PFSK-1 (cell line): ENCODE results near the gene RLIM. TPM values are rescaled to one million over a fixed set of nuclear protein-coding genes. Genes with fewer than 3 reads are reported as not detected.

ENCODE experiments used
- FOXP2 ChIP-seq: optimal IDR thresholded peaks from 2 replicates; pipeline ENCODE3; 2011; ENCODE audit warnings: borderline replicate concordance, control low read depth, inconsistent platforms; ENCODE audit not compliant: insufficient read depth; ENCODE audit errors: extremely low read length, extremely low read depth
- POLR2AphosphoS5 ChIP-seq: IDR thresholded peaks from 2 replicates; pipeline ENCODE4 v1.6.1; 2012; ENCODE audit warnings: low read depth, mild to moderate bottlenecking, control low read depth, low read length, moderate library complexity
- SIN3A ChIP-seq: IDR thresholded peaks from 2 replicates; pipeline ENCODE4 v1.6.1; 2012; ENCODE audit warnings: mild to moderate bottlenecking, low read length, moderate library complexity, borderline replicate concordance; ENCODE audit not compliant: insufficient read depth
- TAF1 ChIP-seq: IDR thresholded peaks from 2 replicates; pipeline ENCODE4 v1.6.1; 2012; ENCODE audit warnings: low read length, control low read depth, borderline replicate concordance; ENCODE audit not compliant: insufficient read depth
- polyA plus RNA-seq: library from polyadenylated mRNA; unstranded; fragments of >200 nt; gene quantifications from one replicate; pipeline ENCODE4 v1.2.1, GENCODE V29; 2012; ENCODE audit warnings: low read depth, missing spikeins; ENCODE audit not compliant: insufficient read length
- TF ChIP-seq, protein P1 (sequence below), 2 experiments: IDR thresholded peaks; 2 replicates each; pipeline versions ENCODE4 v1.6.1 to v1.8.0; 2011 to 2012; ENCODE audit warnings: low read depth in 2 of 2, low read length in 2 of 2, control low read depth in 1 of 2, inconsistent platforms in 1 of 2, mild to moderate bottlenecking in 1 of 2, moderate library complexity in 1 of 2; ENCODE audit not compliant: insufficient read depth in 1 of 2

Gene RLIM
- 8.2 TPM for polyA plus RNA-seq

DNA sequence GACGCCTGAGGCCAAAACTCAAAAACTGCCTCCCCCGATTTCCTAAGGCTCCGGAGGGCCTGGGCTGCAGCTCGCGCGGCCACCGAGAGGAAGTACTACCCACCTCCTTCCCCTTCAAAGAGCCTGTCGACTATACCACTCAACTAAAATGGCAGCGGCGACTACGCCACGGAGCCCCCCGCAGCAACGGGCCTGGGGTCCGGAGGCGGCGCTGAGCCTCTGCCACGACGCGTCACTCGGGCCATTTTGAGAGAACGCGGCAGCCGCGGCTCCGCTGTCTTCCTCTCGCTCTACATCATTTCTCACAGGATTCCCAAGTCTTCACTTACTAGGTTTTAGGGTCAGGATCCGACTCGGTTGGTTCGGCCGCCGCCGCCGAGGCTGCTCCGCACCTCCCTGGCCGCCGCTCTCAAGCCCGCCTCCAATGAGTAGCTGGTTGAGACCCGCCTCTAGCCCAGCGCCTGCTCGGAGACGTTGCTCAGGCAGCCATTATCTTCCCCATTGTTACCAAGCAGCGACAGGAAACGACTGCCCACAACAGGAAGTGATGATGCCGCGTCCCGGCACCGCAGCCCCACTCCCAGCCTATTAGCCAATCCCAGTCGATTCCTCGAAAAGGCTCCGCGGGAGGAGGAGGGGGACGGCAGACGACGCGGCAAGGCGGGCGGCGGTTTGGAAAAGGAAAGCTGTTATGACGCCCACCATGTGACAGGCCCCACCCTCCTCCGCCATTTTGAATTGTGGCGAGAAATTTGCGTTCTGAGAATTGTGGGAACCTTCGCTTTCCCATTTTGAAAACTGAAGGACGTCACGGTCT lies at the start of gene RLIM:
Gene RLIM (minus strand): TSS at position 532 of the 817 bp plus-strand sequence. CDS start 18,647 bp downstream, outside the sequence.
- TF ChIP-seq TAF1 (peak; percentile 82; the same call in 1 of the 2 replicates), FOXP2 (peak; percentile 87), POLR2AphosphoS5 (peak; percentile 60), SIN3A (0 out of 2 replicates have a peak, but pooled peaks have one; percentile 39)
- TF ChIP-seq, protein P1, sequence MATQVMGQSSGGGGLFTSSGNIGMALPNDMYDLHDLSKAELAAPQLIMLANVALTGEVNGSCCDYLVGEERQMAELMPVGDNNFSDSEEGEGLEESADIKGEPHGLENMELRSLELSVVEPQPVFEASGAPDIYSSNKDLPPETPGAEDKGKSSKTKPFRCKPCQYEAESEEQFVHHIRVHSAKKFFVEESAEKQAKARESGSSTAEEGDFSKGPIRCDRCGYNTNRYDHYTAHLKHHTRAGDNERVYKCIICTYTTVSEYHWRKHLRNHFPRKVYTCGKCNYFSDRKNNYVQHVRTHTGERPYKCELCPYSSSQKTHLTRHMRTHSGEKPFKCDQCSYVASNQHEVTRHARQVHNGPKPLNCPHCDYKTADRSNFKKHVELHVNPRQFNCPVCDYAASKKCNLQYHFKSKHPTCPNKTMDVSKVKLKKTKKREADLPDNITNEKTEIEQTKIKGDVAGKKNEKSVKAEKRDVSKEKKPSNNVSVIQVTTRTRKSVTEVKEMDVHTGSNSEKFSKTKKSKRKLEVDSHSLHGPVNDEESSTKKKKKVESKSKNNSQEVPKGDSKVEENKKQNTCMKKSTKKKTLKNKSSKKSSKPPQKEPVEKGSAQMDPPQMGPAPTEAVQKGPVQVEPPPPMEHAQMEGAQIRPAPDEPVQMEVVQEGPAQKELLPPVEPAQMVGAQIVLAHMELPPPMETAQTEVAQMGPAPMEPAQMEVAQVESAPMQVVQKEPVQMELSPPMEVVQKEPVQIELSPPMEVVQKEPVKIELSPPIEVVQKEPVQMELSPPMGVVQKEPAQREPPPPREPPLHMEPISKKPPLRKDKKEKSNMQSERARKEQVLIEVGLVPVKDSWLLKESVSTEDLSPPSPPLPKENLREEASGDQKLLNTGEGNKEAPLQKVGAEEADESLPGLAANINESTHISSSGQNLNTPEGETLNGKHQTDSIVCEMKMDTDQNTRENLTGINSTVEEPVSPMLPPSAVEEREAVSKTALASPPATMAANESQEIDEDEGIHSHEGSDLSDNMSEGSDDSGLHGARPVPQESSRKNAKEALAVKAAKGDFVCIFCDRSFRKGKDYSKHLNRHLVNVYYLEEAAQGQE (IDR thresholded peaks at IDR 0.05; ENCODE audit: insufficient read depth in 1 of 2, low read depth in 2 of 2, low read length in 2 of 2) = no peak

DNA sequence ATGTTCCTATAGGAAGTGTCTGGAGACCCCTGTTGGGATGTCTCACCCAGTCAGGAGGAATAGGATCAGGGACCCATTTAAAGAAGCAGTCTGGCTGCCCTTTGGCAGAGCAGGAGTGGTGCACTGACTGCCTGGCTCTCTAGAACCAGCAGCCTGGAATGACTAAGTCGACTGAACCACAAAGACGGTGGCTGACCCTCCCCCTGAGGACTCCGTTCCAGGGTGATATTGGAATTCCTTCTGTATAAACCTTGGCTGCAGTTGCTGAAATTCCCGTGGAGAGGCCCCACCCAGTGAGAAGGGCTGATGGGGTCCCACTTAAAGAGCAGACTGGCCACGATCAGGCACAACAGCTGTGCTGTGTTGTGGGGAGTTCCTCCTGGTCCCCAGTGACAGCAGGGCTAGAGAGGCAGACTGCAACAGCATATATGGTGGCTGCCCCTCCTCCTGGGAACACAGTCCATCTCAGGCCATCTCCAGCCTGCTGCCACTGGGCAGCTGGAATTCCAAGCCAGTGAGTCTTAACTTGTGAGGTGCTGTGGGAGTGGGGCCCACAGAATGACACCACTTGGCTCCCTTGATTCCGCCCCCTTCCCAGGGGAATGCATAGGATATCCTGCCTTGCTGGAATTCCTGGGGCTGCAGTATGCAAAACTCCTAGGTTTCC lies 41.8 kb upstream of the RLIM start:
- TF ChIP-seq SIN3A (no peak), POLR2AphosphoS5 (no peak), FOXP2 (no peak), TAF1 (no peak)
- TF ChIP-seq, protein P1 (IDR thresholded peaks at IDR 0.05; ENCODE audit: insufficient read depth in 1 of 2, low read depth in 2 of 2, low read length in 2 of 2) = no peak

GRCh38 chrX:74636749-74637314 lies 22.4 kb upstream of the RLIM start:
- TF ChIP-seq, protein P1 (IDR thresholded peaks at IDR 0.05; ENCODE audit: insufficient read depth in 1 of 2, low read depth in 2 of 2, low read length in 2 of 2) = no peak
- TF ChIP-seq TAF1 (no peak), SIN3A (no peak), POLR2AphosphoS5 (no peak), FOXP2 (no peak)

GRCh38 chrX:74613370-74614092 lies 893 bp downstream of the RLIM start:
- TF ChIP-seq POLR2AphosphoS5 (no peak), SIN3A (no peak), FOXP2 (no peak), TAF1 (no peak)
- TF ChIP-seq, protein P1 (IDR thresholded peaks at IDR 0.05; ENCODE audit: insufficient read depth in 1 of 2, low read depth in 2 of 2, low read length in 2 of 2) = no peak
